Stimulated activated CD4-positive, alpha-beta T cell treated with anti-CD3 and anti-CD28 coated beads, TNF-alpha, amount 100 ng/mL, for 1 hour (primary cell): Measurements from ENCODE around the gene SSR3.
"Not testable (repeated sequence)": the region's sequence is repeated elsewhere in the genome, so short reads cannot be mapped to it uniquely, and the experiment has no call there.

Source experiments
- DNase-seq, 3 donors: peaks; one replicate each; pipeline ENCODE4 v3.0.0-alpha.2; 2020; ENCODE audit warnings: low read depth in 3 of 3, low spot score in 1 of 3

The SSR3 gene

DNA sequence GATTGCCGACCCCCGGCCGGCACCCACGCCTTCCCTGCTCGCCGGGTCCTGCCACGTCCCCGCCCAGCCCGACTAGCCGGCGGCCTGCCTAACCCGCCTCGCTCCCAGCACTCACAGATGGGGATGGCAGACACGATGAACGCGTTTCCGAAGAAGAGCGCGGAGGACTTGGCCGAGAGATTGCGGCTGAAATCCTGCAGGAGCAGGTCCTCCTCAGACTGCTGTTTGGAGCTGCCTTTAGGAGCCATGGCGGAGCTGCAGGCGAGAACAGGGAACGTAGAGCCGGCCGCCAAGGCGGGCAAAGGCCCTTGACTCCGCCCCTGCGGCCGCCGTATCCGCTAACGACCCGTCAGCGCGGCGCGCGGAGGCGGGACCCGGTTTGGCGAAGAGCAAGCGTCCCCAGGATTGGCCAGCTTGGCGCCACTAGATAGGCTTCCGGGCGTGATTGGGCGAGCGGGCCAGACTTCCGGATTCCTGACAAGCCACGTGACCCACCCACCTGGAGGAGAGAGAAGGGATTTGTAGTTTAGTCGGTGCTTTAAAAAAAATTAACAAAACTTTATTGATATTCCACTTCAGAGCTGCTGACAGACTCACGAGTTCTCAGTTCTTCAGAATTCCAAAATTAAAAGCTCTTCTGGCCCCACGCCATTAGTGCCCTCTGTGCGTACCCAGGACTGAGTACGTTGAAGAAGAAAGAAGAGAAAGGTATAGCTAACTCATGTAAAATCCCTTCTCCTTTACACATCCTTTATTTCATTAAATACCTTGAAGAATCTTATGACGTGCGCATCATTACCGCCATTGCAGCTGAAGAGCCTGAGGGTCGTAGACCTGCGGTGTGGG is at the start of gene SSR3:
SSR3 (minus strand) TSS at position 276 of the 846 bp plus-strand sequence; CDS start at position 248, 28 bp downstream.
- peak; percentile 91 to 96 (median 95) for DNase-seq

DNA sequence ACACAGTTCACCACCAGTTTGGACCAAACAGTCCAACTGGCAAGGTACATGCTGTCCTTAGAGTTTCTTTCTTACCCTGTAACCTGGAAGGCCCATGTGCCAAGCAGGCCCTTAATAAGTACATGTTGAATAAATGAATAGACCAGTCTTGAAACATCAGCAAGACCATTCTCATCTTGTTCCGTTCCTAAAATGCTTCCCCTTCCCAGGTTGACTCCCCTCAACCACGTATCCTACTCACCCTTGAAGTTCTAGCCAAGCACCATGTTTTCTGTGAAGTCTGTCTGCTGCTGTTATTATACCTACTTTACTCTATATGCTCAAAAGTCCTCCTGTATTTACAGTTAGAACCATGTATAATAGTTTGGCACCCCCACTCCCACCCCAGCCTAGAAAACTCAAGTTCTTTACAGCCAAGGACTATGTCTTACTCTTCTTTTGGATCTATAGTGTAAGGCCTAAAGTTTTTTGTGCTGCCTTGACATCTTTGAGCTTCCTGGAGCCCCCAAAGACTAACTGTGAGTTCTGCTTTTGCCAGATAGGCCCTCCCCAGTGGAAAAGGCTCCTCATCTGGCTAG is 49.2 kb upstream of the SSR3 start:
- no peak for DNase-seq

DNA sequence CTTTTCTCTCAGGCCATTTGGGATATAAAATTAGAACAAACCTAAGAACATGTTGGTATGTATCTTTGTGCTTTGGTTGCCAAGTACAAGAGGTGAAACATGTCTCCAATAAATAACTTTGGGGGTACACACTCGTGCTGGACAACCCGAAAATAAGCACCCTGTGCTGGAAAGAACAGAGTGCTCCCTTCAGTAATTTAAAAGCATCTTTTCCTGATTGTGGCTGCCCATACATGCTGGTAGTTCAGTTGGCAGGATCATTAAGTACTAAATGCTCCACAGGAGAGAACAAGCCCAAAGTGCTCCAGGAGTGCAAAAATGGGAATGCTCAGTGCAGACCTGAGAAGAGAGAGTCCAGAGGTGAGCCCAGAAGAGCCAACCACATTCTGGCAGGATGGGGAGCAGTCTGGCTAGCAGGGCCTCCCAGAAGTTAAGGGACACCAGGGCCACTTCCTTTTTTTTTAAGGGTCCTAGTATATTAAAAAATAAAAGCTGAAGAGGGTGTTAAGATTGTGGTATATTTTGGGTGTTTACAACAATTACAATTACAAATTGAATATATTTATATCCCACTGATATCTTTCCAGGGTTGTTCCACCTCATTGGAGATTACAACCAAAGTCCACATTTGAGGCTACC is 48.6 kb upstream of the SSR3 start:
- no peak for DNase-seq

DNA sequence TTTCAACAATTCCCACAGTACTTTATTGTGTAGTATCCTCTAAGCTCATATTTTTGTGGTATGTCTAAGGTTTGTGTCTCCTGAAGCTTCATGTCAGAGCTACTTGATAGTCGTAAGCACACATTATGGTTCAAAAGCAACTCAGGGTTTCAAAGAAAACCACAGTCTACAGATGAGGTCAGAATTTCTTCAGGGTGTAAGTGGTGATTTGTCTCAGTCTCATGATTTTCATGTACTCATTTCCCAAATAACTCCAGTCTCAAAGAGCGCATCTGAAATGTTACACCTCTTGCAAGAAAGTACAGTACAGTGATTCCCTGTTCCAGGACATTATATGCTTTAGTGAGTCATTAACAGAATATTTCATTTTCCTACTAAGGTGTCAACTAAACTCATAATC is 47.5 kb upstream of the SSR3 start:
- DNase-seq: no peak

DNA sequence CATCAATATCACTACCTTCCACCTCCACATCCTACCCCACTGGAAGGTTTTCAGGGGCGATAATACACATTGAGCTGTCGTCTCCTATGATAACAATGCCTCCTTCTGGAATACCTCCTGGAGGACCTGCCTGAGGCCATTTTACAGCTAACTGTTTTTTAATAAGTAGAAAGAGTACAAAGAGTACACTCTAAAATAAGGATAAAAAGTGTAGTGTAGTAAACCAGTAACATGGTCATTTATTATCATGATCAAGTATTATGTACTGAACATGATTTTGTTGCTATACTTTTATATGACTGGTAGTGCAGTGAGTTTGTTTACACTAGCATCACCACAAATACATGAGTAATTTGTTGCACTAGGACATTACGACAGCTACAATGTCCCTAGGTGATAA is 46.6 kb upstream of the SSR3 start:
- DNase-seq: no peak

DNA sequence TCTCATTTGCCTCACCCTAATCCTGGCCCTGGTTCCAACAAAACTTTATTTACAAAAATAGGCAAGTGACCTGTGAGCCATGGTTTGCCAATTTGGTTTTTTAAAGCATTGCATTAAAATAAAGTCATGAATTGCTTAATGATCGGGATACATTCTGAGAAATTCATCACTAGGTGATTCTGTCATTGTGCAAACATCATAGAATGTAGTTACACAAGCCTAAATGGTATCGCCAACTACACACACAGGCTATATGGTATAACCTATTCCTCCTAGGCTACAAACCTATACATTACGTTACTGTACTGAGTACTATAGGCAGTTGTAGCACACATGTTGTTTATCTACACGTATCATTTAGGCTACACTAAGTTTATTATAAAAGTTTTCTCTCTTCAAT is 45.9 kb upstream of the SSR3 start:
- DNase-seq: no peak

DNA sequence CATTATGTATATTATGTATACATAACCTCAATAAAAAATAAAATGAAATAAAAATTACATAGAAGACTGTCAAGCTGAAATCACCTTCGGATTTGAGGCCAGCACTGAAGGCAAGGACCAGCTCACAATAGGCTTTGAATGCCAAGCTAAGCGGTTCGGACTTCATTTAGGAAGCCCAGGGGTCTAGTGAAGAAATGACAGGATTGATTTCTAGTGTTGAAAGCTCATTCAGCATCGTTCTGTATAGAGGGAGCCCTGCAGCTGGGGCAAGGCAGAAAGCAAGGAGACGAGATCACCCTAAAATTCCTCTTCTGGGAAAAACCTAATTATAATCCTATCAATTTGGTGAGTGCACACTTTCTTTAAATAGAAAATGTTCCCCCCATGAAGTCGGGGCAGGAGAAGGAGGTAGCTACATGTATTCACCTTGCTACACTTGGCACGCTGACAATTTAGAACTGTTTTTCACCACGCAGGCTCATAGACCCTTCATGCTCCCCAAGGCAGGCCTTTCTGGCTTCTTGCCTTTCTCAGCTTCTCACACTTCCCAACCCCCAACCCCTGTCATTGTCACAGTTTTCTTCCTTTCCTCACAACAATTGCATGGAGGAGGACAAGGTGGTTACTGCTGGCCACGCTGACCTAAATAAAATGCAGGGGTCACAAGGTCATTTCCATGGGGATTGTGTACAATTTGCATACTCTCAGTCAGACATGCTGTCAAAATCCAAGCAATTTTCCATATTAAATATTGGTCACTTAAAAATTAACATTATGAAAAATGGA is 44.4 kb upstream of the SSR3 start:
- no peak for DNase-seq

DNA sequence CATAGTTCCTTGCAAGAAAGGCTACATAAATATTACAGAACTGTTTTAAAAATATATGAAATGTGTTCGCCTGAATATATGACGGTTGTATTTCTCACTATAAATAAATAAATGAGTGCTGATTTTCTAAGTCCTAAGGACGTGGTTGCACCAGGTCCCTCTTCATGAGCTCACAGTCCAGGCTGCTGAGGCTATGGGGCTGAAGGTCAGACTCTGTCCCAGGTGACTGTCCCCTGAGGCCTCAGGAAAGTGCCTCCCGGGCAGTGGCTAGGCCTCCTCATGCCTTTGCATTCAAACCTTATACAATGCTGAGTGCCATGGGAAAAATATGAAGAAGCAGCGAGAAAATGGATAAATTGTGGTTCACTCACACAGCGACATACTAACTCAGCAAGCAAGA is 43.5 kb upstream of the SSR3 start:
- DNase-seq: no peak

DNA sequence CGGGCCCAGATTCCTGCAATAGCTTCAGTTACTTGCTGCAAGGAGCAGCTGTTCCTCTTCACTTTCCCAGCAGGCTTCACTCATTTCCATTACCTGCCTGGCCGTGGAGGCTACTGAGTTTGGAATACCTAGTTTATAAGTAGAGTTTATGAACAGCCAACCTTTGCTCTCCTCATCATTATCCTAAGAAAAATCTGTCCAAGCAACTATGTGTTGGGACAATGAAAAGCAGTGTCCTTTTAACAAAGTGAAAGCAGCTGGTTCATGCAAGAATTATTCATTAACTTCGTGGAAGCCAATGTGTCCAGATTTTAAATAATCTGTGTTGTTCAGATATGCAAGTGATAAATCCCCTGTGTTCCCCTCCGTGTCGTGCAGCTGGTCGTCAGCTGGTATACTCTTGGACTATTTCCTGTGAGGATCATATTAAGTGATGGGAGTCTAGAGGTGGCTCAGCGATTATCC is 39.3 kb upstream of the SSR3 start:
- DNase-seq: no peak

DNA sequence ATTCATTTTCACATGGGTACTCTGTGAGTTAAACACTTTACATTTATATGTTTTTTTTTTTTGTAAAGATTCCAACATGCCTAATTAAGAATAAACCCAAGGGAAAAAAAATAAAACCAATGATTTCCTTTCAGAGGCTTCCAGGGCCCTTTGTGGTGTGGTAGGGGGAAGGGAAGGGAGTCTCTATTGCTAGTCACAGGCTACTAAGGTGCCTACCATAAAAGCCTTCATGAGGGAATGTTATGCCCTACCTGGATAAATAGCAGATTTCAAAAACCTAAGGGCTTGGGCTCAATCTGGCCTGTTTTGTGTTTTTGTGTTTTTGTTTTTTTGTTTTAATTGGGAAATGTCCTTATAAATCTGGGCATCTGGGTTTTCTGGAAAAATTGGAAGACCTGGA is 38.9 kb upstream of the SSR3 start:
- no peak for DNase-seq

DNA sequence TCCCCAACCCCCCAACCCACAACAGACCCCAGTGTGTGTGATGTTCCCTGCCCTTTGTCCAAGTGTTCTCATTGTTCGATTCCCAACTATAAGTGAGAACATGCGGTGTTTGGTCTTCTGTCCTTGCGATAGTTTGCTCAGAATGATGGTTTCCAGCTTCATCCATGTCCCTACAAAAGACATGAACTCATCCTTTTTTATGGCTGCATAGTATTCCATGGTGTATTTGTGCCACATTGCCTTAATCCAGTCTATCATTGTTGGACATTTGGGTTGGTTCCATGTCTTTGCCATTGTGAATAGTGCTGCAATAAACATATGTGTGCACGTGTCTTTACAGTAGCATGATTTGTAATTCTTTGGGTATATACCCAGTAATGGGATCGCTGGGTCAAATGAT is 34.9 kb upstream of the SSR3 start:
- DNase-seq: not testable (repeated sequence)

DNA sequence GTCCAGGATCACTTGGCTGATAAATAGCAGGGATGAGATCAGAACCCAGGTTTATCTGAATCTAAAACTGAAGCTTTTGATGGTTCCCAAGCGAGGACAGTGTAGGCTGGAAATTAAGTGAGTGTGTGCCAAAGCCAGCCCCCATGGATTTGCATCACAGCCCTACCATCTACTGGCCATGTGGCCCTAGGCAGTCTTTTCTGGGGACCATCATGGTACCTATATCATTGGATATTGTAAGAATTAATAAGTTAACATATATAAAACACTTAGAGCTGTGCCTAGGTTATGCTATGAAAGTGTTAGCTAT is 32.8 kb upstream of the SSR3 start:
- DNase-seq: no peak

DNA sequence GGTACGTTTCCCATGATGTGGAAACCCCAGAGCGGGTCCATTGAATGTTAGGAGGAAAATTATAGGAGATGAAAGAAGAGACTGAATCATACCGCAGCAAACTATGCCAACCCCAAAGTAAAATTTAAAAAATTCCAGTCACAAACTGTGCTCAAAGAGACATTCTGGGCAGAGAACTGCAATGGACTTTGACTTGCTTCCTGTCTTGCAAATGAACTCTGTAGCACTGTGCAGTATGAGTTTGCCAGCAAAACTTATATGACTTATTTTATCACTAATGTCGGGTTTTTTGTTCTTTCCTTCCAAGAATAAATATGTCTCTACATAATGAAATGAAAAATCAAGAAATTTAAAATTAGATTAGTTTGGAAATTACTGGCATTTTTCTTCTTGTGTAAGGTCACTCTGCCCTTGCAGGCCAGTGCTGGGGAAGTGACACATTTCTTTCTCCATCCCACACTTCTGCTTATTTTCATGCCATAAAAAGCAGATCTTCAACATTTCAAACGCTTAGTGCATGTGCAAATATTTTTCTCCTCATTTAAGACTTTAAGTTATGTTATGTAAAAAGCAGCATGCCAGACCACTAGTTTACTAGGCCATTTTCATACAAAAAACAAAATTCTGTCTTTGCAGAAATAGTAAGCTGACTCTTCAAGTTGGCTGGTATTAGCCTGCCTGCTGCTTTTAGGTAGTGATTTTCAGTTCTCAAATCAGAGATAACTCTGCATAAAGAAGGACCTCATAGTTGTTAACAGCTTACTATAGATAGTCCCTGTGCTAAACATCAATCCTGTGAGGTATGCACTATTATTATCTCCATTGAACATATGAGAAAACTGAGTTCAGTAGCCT is 32.2 kb upstream of the SSR3 start:
- no peak for DNase-seq

DNA sequence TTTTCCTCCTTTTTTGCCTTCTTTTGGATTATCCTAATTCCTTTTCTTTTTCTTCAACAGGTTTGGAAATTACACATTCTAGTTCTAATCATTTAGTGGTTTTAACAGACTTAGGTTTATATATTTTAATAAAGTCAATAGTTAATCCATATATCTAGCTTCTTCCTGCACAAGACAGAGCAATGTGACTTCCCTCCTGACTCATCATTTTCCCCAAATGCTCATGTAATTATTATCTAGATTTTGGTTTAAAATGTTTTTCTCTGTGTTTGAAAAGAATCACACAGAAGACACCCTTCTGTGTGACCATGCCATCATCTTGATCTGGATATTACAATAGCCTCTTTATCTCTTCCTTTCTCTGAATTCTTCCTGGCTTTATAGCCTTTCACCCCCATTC is 28.6 kb upstream of the SSR3 start:
- DNase-seq: no peak

DNA sequence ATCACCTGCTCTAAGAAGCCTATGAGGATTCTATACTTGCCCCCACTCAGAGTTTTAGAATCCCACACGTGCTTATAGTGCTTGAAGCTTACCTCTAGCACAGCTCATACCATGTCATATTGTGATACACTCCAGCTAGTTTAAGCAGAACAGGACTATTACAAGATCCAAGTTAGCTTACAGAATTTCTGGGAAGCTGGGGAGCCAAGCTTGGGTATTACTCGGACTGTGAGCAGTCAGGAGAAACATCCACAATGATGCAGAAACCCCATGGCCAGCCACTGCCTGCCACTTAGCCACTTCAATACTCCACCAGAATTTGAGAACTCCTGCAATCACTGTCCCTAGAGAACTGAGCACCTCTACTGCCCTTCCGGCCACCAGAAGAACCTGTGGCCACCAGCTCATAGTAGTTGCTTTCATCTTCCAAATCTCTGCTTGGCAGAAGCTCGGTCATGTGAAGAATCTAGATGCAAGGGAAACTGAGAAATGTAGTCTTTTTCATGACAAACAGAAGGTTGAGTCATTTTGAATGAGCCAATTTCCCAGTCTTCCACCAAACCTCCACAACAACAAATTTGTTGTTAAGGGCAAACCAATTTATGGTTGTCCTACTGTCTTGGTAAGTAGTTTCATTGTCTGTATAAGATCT is 27.7 kb upstream of the SSR3 start:
- no peak for DNase-seq

DNA sequence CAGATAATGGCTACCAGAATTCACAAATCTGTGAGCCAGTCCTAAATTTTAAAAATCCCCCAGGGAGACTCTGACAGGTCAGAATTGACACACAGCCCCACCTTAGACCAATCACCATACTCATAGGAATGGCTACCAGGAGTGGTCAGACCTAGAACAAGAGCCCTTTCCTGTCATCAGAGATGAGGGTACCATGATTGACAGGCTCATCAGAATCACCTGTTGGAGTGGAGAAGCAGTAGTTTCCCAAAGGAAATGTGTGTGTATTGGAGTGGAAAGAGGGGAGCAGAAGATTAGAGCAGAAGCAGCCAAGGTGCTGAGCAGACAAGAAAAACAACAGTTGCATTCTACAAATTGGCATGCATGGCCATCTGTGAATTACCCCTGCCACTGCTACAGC is 27.0 kb upstream of the SSR3 start:
- no peak for DNase-seq

DNA sequence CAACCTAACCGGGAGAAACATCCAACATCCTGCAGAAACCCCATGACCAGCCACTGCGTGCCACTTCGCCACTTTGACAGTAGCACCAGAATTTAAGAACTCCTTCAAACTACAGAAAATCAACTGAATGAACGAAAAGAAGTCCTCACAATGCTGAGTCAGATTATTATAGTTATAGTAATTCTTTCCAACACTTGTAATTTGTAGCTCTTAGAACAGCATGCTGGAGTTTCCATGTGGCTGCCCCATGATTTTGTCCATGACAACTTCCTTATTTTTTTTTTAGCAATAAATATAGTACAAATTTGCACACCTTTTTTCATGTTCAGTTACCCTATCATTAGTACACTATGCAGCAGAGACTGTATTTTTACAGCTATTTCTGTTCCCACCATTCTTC is 26.1 kb upstream of the SSR3 start:
- DNase-seq: no peak

DNA sequence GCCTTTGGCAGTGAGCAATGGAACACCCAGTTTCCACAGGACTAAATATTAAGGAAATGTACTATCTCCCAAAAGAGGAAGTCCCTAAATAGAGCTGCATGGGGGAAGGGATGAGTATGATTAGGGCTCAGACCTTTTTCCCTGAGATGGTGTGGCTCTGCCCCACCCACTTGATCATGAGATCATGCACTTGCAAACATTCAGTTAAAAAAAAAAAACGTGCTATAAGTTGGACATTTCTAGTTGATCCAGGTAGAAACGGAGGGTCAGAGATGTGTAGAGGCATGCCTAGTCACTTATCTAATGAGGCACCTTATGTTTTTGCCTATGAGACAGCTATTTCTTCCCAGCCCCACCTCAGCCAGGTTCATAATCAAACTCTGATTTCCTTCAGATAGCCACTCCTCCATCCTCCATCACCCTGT is 24.5 kb upstream of the SSR3 start:
- DNase-seq: no peak

DNA sequence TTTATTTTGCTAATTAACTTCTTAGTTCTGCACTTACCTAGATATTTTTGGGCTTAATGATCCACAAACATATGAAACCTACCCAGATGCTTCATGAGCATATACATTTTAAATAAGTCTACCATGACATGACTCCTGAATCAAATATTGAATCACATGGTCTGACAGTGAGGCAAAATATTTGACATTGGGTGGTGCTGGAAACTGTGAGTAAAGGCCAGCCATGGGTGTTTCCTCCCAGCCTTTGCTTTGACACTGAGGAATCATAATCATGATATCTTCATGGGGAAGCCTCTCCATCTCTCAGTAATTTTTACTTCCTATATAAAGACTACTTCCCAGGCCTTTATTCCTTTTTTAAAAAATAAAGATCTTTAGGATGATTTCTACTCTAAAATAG is 22.8 kb upstream of the SSR3 start:
- DNase-seq: no peak

DNA sequence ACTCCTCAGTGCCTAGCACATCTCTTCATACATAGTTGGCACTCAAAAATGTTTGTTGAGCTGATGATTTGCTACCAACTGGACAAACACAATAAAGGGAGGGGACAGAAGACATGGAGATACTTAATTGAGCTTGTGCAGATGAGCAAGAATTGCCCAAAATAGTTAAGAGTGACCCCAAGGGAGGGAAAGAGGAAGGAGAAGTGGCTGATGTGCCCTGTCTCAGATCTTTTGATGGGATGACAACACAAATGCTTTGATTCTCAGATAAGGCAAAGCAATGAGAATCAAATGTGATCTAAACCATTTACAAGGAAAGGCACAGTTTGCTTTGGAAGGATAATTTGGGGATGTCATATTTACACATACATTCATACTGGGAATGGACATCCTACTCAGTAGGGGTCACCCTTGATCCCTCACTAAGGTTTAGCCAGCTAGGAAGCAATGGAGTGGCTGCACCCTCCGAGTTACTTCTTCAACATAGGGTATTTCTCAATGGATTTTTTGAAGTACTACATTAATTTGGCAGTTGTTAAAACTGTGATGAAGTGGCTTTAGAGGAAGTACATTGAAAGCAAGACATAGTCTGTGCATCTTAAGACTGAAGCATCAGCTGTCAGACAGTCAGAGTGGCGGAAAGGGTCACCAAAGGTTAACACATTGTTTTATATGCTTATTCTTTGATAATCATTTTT is 21.9 kb upstream of the SSR3 start:
- DNase-seq: no peak
